Glomerular visceral epithelial cell (primary cell): ENCODE data around the gene PFN3.
"Not testable (repeated sequence)": the region's sequence is repeated elsewhere in the genome, so short reads cannot be mapped to it uniquely, and the experiment has no call there.

ENCODE experiments used
- DNase-seq: peaks from one replicate; pipeline ENCODE4 v3.0.0-alpha.2; 2016; ENCODE audit errors: extremely low spot score

The PFN3 gene

GRCh38 chr5:177396078-177396477, 4.4 kb downstream of the PFN3 start:
- no peak for DNase-seq

GRCh38 chr5:177393990-177394389, 6.5 kb downstream of the PFN3 start:
- no peak for DNase-seq

GRCh38 chr5:177393206-177393765, 7.2 kb downstream of the PFN3 start:
- no peak for DNase-seq

GRCh38 chr5:177392765-177393164, 7.7 kb downstream of the PFN3 start:
- no peak for DNase-seq

- peak; percentile 92 for DNase-seq
Measured at GRCh38 chr5:177390363-177391300, 9.8 kb downstream of the PFN3 start.

GRCh38 chr5:177389241-177390169, 11.0 kb downstream of the PFN3 start:
- peak; percentile 88 for DNase-seq

- no peak for DNase-seq
Measured at GRCh38 chr5:177388521-177389052, 11.9 kb downstream of the PFN3 start.

GRCh38 chr5:177387405-177387804, 13.1 kb downstream of the PFN3 start:
- no peak for DNase-seq

- DNase-seq: no peak
Measured at GRCh38 chr5:177386542-177386941, 13.9 kb downstream of the PFN3 start.

- DNase-seq: no peak
Measured at GRCh38 chr5:177385720-177386119, 14.7 kb downstream of the PFN3 start.

- DNase-seq: no peak
Measured at GRCh38 chr5:177384134-177384533, 16.3 kb downstream of the PFN3 start, which contains the start of gene SLC34A1. Gene SLC34A1, plus strand, starts transcription at chr5:177384434. Its CDS starts 1,308 bp downstream, at chr5:177385742.

GRCh38 chr5:177383181-177383580, 17.3 kb downstream of the PFN3 start:
- DNase-seq: no peak

GRCh38 chr5:177382423-177383029, 17.9 kb downstream of the PFN3 start:
- DNase-seq: no peak

GRCh38 chr5:177380805-177381126, 19.7 kb downstream of the PFN3 start:
- no peak for DNase-seq

- peak; percentile 85 for DNase-seq
Measured at GRCh38 chr5:177378884-177379883, 21.3 kb downstream of the PFN3 start.

GRCh38 chr5:177377851-177378776, 22.3 kb downstream of the PFN3 start:
- no peak for DNase-seq

- no peak for DNase-seq
Measured at GRCh38 chr5:177376107-177376506, 24.4 kb downstream of the PFN3 start.

GRCh38 chr5:177375516-177375915, 24.9 kb downstream of the PFN3 start:
- DNase-seq: not testable (repeated sequence)

- DNase-seq: no peak
Measured at GRCh38 chr5:177374211-177374610, 26.2 kb downstream of the PFN3 start.
